Neural progenitor cell (in vitro differentiated cells): ENCODE data around the gene CLPTM1.

Experiments used
- EZH2 ChIP-seq: fragments of 200-600 bp; sonication (generic); IDR thresholded peaks from 2 replicates; pipeline ENCODE4 v1.6.1; 2017; ENCODE audit warnings: antibody characterized with exemption, mild to moderate bottlenecking, moderate library complexity
- TF ChIP-seq, protein P1 (sequence below): fragments of 200-600 bp; sonication (generic); IDR thresholded peaks from 2 replicates; pipeline ENCODE4 v1.5.1; 2017; ENCODE audit warnings: antibody characterized with exemption, mild to moderate bottlenecking

DNA sequence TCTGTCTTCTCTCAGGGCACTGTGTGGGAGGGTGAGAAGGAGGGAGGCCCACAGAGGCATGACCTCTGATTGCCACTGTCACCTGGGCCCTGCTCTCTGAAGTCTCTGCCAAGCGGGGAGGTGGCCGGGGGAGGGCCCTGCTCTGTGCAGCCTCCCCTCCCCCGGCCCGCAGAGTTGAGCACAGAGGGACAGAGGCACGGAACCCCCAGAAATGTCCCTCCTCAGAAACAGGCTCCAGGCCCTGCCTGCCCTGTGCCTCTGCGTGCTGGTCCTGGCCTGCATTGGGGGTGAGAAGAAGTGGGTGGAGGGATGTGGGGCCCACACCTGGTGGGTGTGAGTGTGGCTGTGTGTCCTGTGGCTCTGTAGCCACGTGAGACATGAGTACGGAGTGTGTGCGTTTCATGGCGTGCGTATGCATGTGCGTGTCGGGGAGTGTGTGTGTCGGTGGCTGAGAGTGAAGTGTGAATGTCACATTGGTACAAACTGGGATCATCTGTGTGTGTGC, 13.1 kb upstream of the CLPTM1 start, which contains the start of gene APOC4:
- no peak for TF ChIP-seq EZH2
- TF ChIP-seq, protein P1, sequence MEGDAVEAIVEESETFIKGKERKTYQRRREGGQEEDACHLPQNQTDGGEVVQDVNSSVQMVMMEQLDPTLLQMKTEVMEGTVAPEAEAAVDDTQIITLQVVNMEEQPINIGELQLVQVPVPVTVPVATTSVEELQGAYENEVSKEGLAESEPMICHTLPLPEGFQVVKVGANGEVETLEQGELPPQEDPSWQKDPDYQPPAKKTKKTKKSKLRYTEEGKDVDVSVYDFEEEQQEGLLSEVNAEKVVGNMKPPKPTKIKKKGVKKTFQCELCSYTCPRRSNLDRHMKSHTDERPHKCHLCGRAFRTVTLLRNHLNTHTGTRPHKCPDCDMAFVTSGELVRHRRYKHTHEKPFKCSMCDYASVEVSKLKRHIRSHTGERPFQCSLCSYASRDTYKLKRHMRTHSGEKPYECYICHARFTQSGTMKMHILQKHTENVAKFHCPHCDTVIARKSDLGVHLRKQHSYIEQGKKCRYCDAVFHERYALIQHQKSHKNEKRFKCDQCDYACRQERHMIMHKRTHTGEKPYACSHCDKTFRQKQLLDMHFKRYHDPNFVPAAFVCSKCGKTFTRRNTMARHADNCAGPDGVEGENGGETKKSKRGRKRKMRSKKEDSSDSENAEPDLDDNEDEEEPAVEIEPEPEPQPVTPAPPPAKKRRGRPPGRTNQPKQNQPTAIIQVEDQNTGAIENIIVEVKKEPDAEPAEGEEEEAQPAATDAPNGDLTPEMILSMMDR, result no peak
